GM21786 (cell line): Measurements from ENCODE around the gene CNTN5.

Experiments
- ATAC-seq: cut with Tn5 transposase; IDR thresholded peaks from one replicate; pipeline ENCODE4 v1.9.1; 2021; ENCODE audit not compliant: unreplicated experiment

The CNTN5 gene

GRCh38 chr11:100396266-100396665 lies 1375.5 kb downstream of the CNTN5 start:
- ATAC-seq = no peak

GRCh38 chr11:100397401-100397800 lies 1376.7 kb downstream of the CNTN5 start:
- ATAC-seq = no peak

GRCh38 chr11:100403816-100404215 lies 1383.1 kb downstream of the CNTN5 start:
- no peak for ATAC-seq

- ATAC-seq = no peak
These were observed 1384.2 kb downstream of the CNTN5 start for GRCh38 chr11:100404907-100405306.
